ENCODE measurements around the gene SLC6A4.

The SLC6A4 gene

GRCh38 chr17:30176855-30177254, 58.6 kb downstream of the SLC6A4 start:
- in situ Hi-C loops (cut with MboI; ENCODE audit: low sequenced_read_pairs): no loop called here

- in situ Hi-C loops (cut with MboI; ENCODE audit: low sequenced_read_pairs): no loop called here
Measured at GRCh38 chr17:30174556-30174955, 60.9 kb downstream of the SLC6A4 start.

GRCh38 chr17:30173649-30174048, 61.8 kb downstream of the SLC6A4 start:
- in situ Hi-C loops (cut with MboI; ENCODE audit: low sequenced_read_pairs): no loop called here

GRCh38 chr17:30172560-30172959, 62.9 kb downstream of the SLC6A4 start:
- in situ Hi-C loops (cut with MboI; ENCODE audit: low sequenced_read_pairs): no loop called here

- in situ Hi-C loops (cut with MboI; ENCODE audit: low sequenced_read_pairs): no loop called here
Measured at GRCh38 chr17:30170415-30170987, 65.0 kb downstream of the SLC6A4 start.

DNA sequence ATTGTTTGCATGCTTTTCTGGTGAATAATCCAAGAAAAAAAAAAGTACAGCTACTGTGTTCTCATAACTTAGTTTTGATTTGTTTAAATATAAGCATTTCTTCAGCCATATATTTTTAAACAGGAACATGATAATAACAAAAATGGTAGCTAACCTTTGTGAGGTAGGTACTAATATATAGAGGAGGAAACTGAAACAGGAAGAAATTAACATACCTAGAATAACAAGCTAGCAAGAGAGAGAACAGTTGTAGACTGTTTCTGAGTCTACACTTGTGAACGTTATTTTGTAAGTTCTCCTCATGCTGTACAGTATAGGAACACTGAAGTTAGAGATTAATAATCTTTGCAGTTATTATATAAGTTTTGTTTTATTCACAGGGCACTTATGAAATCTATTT, 69.5 kb downstream of the SLC6A4 start:
- in situ Hi-C loops (cut with MboI; ENCODE audit: low sequenced_read_pairs): no loop called here

GRCh38 chr17:30165147-30165546, 70.3 kb downstream of the SLC6A4 start:
- in situ Hi-C loops (cut with MboI; ENCODE audit: low sequenced_read_pairs): no loop called here

GRCh38 chr17:30164531-30164930, 71.0 kb downstream of the SLC6A4 start:
- in situ Hi-C loops (cut with MboI; ENCODE audit: low sequenced_read_pairs): no loop called here

GRCh38 chr17:30161601-30162000, 73.9 kb downstream of the SLC6A4 start:
- in situ Hi-C loops (cut with MboI; ENCODE audit: low sequenced_read_pairs): no loop called here

DNA sequence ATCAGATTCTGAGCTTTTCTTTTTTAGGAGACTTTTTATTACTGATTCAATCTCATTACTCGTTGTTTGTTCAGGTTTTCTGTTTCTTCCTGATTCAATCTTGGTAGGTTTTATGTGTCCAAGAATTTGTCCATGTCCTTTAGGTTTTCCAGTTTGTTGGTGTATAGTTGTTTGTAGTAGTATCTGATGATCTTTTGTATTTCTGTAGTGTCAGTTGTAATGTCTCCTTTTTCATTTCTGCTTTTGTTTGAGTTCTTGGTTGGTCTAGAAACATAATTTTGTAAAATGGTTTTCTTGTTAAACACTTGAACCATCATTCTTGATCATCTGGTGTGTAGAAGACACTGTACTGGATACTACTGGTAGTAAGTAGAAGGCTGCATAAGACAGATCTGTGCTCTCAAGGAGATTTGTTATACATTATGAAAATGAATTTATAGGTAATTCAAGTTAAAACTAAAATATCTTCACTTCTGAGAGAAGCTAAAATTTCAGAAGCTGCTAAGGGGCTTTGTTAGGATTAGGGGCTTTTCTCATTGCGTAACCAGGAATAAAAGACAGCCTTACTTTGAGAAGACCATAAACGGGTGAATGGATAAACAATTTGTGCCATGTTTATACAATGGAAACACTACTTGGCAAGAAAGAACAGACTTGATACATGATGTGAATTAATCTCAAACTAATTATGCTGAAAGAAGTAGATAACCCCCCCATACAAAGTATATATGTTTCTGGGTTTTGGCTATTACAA, 74.9 kb downstream of the SLC6A4 start:
- in situ Hi-C loops (cut with MboI; ENCODE audit: low sequenced_read_pairs): no loop called here

DNA sequence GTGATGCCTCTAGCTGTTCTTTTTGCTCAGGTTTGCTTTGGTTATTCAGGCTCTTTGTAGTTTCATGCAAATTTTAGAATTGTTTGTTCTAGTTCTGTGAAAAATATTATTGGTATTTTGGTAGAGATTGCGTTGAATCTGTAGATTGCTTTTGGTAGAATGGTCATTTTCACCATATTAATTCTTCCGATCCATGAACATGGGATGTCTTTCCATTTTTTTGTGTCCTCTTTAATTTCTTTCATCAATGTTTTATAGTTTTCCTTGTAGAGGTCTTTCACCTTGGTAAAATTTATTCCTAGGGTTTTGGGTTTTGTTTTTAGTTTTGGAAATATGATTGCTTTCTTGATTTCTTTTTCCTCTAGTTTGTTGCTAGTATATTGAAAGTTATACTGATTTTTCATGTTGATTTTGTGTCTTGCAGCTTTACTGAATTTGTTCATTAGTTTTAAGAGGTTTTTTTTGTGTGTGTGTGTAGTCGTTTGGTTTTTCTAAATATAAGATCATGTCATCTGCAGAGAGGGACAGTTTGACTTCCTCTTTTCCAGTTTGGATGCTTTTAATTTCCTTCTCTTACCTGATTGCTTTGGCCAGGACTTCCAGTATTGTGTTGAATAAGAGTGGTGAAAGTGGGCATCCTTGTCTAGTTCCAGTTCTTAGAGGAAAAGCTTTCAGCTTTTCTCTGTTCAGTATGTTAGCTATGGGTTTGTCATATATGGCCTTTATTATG, 76.4 kb downstream of the SLC6A4 start:
- in situ Hi-C loops (cut with MboI; ENCODE audit: low sequenced_read_pairs): no loop called here

GRCh38 chr17:30155389-30155788, 80.1 kb downstream of the SLC6A4 start:
- in situ Hi-C loops (cut with MboI; ENCODE audit: low sequenced_read_pairs): no loop called here

GRCh38 chr17:30153463-30153862, 82.0 kb downstream of the SLC6A4 start:
- in situ Hi-C loops (cut with MboI; ENCODE audit: low sequenced_read_pairs): no loop called here

DNA sequence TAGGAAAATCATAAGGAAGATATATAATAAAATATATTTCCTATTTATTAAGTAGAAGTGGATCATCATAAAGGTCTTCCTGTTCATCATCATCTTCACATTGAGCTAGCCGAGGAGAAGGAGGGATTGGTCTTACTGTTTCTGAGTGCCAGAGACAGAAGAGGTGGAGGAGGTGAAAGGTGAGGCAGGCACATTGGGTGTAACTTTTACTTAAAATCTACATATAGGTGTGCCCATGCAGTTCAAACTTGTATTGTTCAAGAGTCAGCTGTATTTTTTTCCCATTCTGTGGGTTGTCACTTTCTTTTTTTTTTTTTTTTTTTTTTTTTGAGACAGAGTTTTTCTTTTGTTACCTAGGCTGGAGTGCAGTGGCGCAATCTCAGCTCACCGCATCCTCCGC, 84.0 kb downstream of the SLC6A4 start:
- in situ Hi-C loops (cut with MboI; ENCODE audit: low sequenced_read_pairs): no loop called here

- in situ Hi-C loops (cut with MboI; ENCODE audit: low sequenced_read_pairs): loop anchor here (25.0 kb wide), 1 partner anchor 289 kb away; no protein-coding TSS in a partner anchor
Measured at GRCh38 chr17:30148376-30148775, 87.1 kb downstream of the SLC6A4 start.

DNA sequence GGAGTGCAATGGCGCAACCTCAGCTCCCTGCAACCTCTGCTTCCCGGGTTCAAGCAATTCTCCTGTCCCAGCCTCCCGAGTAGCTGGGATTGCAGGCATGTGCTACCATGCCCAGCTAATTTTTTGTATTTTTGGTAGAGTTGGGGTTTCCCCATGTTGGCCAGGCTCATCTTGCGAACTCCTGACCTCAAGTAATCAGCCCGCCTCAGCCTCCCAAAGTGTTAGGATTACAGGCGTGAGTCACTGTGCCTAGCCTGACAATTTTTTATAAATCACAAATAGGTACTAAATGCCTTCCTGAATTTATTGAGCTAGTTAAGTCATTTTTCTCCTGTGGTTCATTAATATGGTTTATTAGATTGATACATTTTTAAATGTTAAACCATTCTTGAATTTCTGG, 87.6 kb downstream of the SLC6A4 start:
- in situ Hi-C loops (cut with MboI; ENCODE audit: low sequenced_read_pairs): loop anchor here (25.0 kb wide), 1 partner anchor 289 kb away; no protein-coding TSS in a partner anchor

All from HL-60/S4 treated with retinoic acid at 250 ng/mL for 4 days and 3 days (cell line).